H1 (cell line): ENCODE data around the gene THRB. TPM values are rescaled to one million over a fixed set of nuclear protein-coding genes. Genes with fewer than 3 reads are reported as not detected.

Experiments
- ASH2L ChIP-seq: fragments of 200-600, 300-600 bp; sonication (generic); IDR thresholded peaks from one replicate; pipeline ENCODE4 v1.7.1; 2017; ENCODE audit warnings: low read length
- CEBPB ChIP-seq: IDR thresholded peaks from 2 replicates; pipeline ENCODE4 v1.6.1; 2012; ENCODE audit warnings: low read depth, low read length
- GTF2F1 ChIP-seq: IDR thresholded peaks from 2 replicates; pipeline ENCODE4 v1.6.1; 2012; ENCODE audit warnings: low read depth, low read length, improper control_type of control experiment, borderline replicate concordance
- RAD21 ChIP-seq, 2 experiments: IDR thresholded peaks in 1 of 2; conservative IDR thresholded peaks in 1 of 2; 2 replicates each; pipeline ENCODE4 v1.6.1; 2011; ENCODE audit warnings: low read depth in 2 of 2, low read length in 2 of 2, improper control_type of control experiment in 1 of 2, inconsistent platforms in 1 of 2, mild to moderate bottlenecking in 1 of 2, moderate library complexity in 1 of 2
- TAF1 ChIP-seq: IDR thresholded peaks from 2 replicates; pipeline ENCODE4 v1.6.1; 2011; ENCODE audit warnings: mild to moderate bottlenecking, low read depth, low read length
- polyA plus RNA-seq, 7 experiments: library from polyadenylated mRNA; depleted of rRNA in 3 of 7; stranded (reverse) in 5 of 7; unstranded in 2 of 7; fragments of >200 nt in 5 of 7; fragments of 200-250 nt in 2 of 7; gene quantifications; 1 replicate in 5 of 7; 2 replicates in 1 of 7; 4 replicates in 1 of 7; pipeline versions ENCODE4 v1.2.1 to v1.2.3, GENCODE V29; 2011 to 2013; ENCODE audit warnings: missing spikeins in 2 of 7, mixed read lengths in 2 of 7
- total RNA-seq: library from RNA; stranded (reverse); fragmentation: NEBNext Ultra II Directional; extraction: Animal tissue kit (Norgen Biotek cat#: 25700); gene quantifications from 2 replicates; pipeline ENCODE4 v1.2.1, GENCODE V29; 2021

THRB gene
- total and polyA plus RNA-seq, 2 of the 8 experiments (the other 6 are each of a cell fraction or from before 2014, with no cell fraction given): 0.98 to 3.9 TPM

DNA sequence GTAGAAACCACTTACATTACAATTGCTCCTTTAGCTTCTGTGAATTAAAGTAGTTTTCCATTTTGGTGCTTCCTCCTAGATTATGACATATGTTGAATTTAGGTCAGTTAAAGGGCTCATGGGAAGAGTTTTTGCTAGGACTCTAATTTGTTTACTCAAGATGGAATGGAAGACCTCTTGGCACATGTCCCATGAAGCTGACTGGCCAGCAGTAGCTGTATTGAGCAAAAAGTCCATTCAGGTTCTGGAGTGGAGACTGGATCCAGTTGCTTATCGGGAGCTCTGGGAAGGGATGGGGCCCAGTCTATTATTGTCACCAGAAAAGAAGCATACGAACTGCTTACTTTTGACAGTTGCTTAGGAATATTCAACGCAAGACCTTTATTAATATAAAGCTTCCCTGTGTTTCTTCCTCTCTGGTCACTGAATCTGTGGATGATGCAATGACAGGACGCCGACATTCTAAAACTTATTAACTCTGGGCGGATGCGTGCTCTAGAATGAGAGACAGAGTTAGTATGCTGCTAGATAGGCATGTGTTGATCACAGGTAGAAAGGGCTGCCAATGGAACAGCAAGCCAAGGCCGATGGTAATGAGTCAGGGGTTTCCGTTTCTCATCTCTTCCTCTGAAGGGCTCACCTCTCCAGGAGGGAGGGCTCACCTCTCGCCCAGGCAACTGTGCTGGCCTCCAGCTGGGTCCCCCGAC is 393.8 kb downstream of the THRB start (continued):
- no peak for TF ChIP-seq ASH2L
- TF ChIP-seq TAF1: no peak
- no peak for TF ChIP-seq RAD21 (IDR thresholded peaks at IDR 0.05 in 1 of 2, conservative IDR thresholded peaks at IDR 0.05 in 1 of 2; ENCODE audit: low read depth in 2 of 2, low read length in 2 of 2)
- no peak for TF ChIP-seq CEBPB
- no peak for TF ChIP-seq GTF2F1
